AG04450 (cell line): Measurements from ENCODE around the gene OPCML. TPM values are rescaled to one million over a fixed set of nuclear protein-coding genes. Genes with fewer than 3 reads are reported as not detected.

Experiments used
- CTCF ChIA-PET: fragments of 300-600, 350-600 bp; formaldehyde crosslinking; extraction: SDS; loops from one replicate; lab custom pipeline; 2022; ENCODE audit warnings: antibody characterized with exemption, inconsistent platforms; lab: Charles Lee
- POLR2A ChIA-PET: fragments of 350-600 bp; formaldehyde crosslinking; extraction: SDS; loops from one replicate; lab custom pipeline; 2021; ENCODE audit warnings: antibody characterized with exemption, inconsistent platforms; lab: Yijun Ruan, JAX
- DNase-seq: peaks from one replicate; pipeline ENCODE4 v3.0.0-alpha.2; 2011; ENCODE audit warnings: low read depth, low spot score
- H3K27ac ChIP-seq: one replicate; pipeline ENCODE4 v1.5.1; 2012; ENCODE audit warnings: low read depth, low read length, control low read depth
- H3K27me3 ChIP-seq: one replicate; pipeline ENCODE4 v1.6.0; 2012; ENCODE audit warnings: low read length; ENCODE audit not compliant: control insufficient read depth, insufficient read depth
- H3K4me3 ChIP-seq: 2 replicates; pipeline ENCODE4 v1.5.1; 2011; ENCODE audit warnings: mild to moderate bottlenecking, low read depth, low read length, control low read depth
- H3K9me3 ChIP-seq: 2 replicates; pipeline ENCODE4 v1.5.1; 2012; ENCODE audit warnings: low read length; ENCODE audit not compliant: control insufficient read depth, insufficient read depth
- CTCF ChIP-seq: IDR thresholded peaks from 2 replicates; pipeline ENCODE4 v1.5.1; 2011; ENCODE audit warnings: low read depth, low read length, control low read depth, inconsistent platforms
- polyA plus RNA-seq: library from polyadenylated mRNA; depleted of rRNA; stranded (reverse); fragments of >200 nt; gene quantifications from 2 replicates; pipeline ENCODE4 v1.2.3, GENCODE V29; 2011

Gene OPCML
- polyA plus RNA-seq, 1 experiment = 1.1 TPM

GRCh38 chr11:133052537-133052936 is 479.8 kb downstream of the OPCML start:
- no peak overlapping the region for H3K27ac ChIP-seq
- peaks cover 5% of the 10 kb centered on the region for H3K27me3 ChIP-seq
- no peak overlapping the region for H3K4me3 ChIP-seq
- DNase-seq = no peak
- no peaks in the 10 kb centered on the region for H3K9me3 ChIP-seq
- CTCF ChIA-PET = no interaction called here
- TF ChIP-seq CTCF = no peak
- POLR2A ChIA-PET = no interaction called here

- no peak for TF ChIP-seq CTCF
- Histone ChIP-seq H3K9me3 (no peaks in the 10 kb centered on the region), H3K4me3 (no peak overlapping the region), H3K27me3 (peaks cover 17% of the 10 kb centered on the region), H3K27ac (no peak overlapping the region)
- POLR2A ChIA-PET = no interaction called here
- DNase-seq = no peak
- CTCF ChIA-PET = interaction anchor here (1.4 to 1.6 kb wide), 2 partner anchors 15 to 771 kb away, joined by 3 to 4 read pairs; no protein-coding TSS in a partner anchor
Measured at GRCh38 chr11:133049244-133050019, 482.9 kb downstream of the OPCML start.

GRCh38 chr11:133048270-133048669 is 484.0 kb downstream of the OPCML start:
- DNase-seq = no peak
- CTCF ChIA-PET = no interaction called here
- no peak overlapping the region for H3K4me3 ChIP-seq
- H3K27ac ChIP-seq = no peak overlapping the region
- POLR2A ChIA-PET = no interaction called here
- no peaks in the 10 kb centered on the region for H3K9me3 ChIP-seq
- H3K27me3 ChIP-seq = peaks cover 17% of the 10 kb centered on the region
- TF ChIP-seq CTCF = no peak

- Histone ChIP-seq H3K27me3 (peaks cover 17% of the 10 kb centered on the region), H3K4me3 (no peak overlapping the region), H3K27ac (no peak overlapping the region), H3K9me3 (no peaks in the 10 kb centered on the region)
- no peak for TF ChIP-seq CTCF
- ChIA-PET POLR2A (no interaction called here), CTCF (no interaction called here)
- DNase-seq = no peak
Measured at GRCh38 chr11:133047771-133048115, 484.6 kb downstream of the OPCML start.

GRCh38 chr11:133047036-133047770 is 485.1 kb downstream of the OPCML start:
- DNase-seq = no peak

More at GRCh38 chr11:133047036-133047770, 485.1 kb downstream of the OPCML start:
- ChIA-PET CTCF (interaction anchor here (0.6 kb wide), 1 partner anchor 106 kb away, joined by 3 read pairs; no protein-coding TSS in a partner anchor), POLR2A (no interaction called here)
- Histone ChIP-seq H3K27me3 (peaks cover 17% of the 10 kb centered on the region), H3K9me3 (no peaks in the 10 kb centered on the region), H3K27ac (no peak overlapping the region), H3K4me3 (no peak overlapping the region)
- no peak for TF ChIP-seq CTCF
